Activated T-cell treated with anti-CD3 and anti-CD28 coated beads, Interleukin-2, amount 50 U/mL, for 4 hours (primary cell): ENCODE data around the gene HDAC9. TPM values are rescaled to one million over a fixed set of nuclear protein-coding genes. Genes with fewer than 3 reads are reported as not detected.
A peak's percentile ranks its signal among the peaks of the same experiment; 100 is the strongest.

ENCODE experiments used
- ATAC-seq, 2 donors: fragments of 200-7000 bp; cut with Tn5 transposase; one replicate each; pipeline ENCODE4 v1.10.0; 2021
- DNase-seq: peaks from one replicate; pipeline ENCODE4 v3.0.0-alpha.2; 2020
- H3K27me3 Mint-ChIP-seq: one replicate; pipeline ENCODE4 v1.8.0; 2021; ENCODE audit warnings: low read depth, mixed read lengths
- H3K36me3 Mint-ChIP-seq: one replicate; pipeline ENCODE4 v1.8.0; 2022; ENCODE audit warnings: mixed read lengths; ENCODE audit not compliant: insufficient read depth
- H3K4me1 Mint-ChIP-seq: one replicate; pipeline ENCODE4 v1.8.0; 2021; ENCODE audit warnings: low read depth, mixed read lengths
- H3K4me3 Mint-ChIP-seq: one replicate; pipeline ENCODE4 v1.8.0; 2021; ENCODE audit warnings: mild to moderate bottlenecking, moderate library complexity, mixed read lengths
- H3K9me3 Mint-ChIP-seq: one replicate; pipeline ENCODE4 v1.8.0; 2021; ENCODE audit warnings: mixed read lengths
- total RNA-seq, 3 donors: library from RNA; stranded (reverse); gene quantifications; one replicate each; pipeline ENCODE4 v1.2.1, GENCODE V29; 2021

The HDAC9 gene
- total RNA-seq, 3 donors from 2014 or later: 0.40 to 3.0 (median 0.74) TPM

DNA sequence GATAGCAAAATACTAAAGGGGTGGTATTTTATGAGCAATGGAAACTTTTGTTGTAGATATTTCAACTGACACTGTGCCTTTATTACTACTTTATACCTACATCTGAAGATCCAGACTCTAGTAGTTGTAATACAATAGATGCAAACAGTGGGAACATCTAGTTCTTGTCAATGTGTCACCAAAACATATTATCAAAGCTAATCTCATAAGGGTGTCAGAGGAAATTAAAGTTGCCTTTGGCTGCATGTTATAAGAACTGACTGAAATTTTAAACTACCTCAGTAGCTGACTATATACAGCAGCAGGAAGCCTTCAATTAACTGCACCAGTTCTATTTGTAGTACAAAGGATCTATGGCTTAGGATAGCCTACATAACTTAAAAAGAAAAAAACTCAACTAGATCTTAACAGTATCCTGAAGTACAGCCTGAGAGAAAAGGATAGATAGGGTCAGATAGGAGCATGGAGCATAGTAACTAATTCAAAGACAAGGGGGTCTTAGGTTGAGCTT is 30.9 kb downstream of the HDAC9 start:
- no peak for DNase-seq

GRCh38 chr7:18529239-18529638 is 33.7 kb downstream of the HDAC9 start:
- Mint-ChIP-seq H3K9me3 (no peaks in the 10 kb centered on the region), H3K4me3 (no peak overlapping the region), H3K27me3 (no peaks in the 10 kb centered on the region), H3K36me3 (no peaks in the 10 kb centered on the region), H3K4me1 (peaks cover 3% of the 10 kb centered on the region)
- ATAC-seq: no peak
- no peak for DNase-seq

More for the DNA sequence above, 30.9 kb downstream of the HDAC9 start:
- no peak for ATAC-seq
- H3K36me3 Mint-ChIP-seq: no peaks in the 10 kb centered on the region
- H3K9me3 Mint-ChIP-seq: peaks cover 3% of the 10 kb centered on the region
- H3K4me1 Mint-ChIP-seq: no peaks in the 10 kb centered on the region
- no peaks in the 10 kb centered on the region for H3K27me3 Mint-ChIP-seq
- no peak overlapping the region for H3K4me3 Mint-ChIP-seq

DNA sequence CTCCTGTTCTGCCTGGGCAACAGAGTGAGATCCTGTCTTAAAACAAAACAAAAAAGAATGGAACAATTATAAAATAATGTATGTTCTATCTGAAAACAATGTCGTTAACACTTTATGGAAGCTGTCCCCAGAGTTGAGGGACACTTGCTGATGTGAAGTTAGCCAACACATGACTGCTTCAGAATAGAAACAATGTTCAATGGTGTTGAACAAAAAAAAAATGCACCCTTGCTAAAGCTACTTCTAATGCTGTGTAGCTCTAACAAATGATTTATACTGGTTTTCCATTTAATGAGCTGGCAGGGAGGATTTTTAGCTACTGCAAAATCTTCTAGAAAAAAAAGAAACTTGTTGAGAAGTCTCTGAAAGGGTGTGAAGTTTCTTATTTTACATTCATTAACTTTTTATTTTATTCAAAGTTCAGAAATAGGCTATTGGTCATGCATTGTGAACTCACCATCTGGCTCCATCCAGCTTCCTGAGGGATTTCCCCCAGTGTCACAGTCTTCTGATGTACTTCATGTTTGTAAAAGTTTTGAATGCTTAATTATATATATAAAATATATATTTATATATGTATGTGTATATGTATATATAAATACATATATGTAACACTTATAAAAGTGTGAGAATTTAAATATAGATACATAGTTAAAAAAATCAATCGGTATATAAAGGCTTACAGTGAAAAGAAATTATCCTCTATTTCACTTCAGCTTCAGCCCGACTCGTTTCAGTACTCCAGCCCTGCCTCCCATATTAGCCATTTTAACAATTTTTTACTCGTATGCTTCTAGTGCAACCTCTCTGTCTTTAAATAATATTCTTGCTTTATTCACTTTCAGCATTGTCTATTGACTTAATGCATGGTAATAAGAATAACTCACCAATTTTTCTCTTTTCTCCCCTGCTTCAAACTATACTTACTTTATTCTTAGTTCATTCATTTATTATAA is 35.0 kb downstream of the HDAC9 start:
- no peak for DNase-seq
- Mint-ChIP-seq H3K4me1 (peaks cover 3% of the 10 kb centered on the region), H3K9me3 (no peaks in the 10 kb centered on the region), H3K27me3 (no peaks in the 10 kb centered on the region), H3K36me3 (no peaks in the 10 kb centered on the region), H3K4me3 (no peak overlapping the region)
- ATAC-seq: no peak

- no peaks in the 10 kb centered on the region for H3K27me3 Mint-ChIP-seq
- H3K4me1 Mint-ChIP-seq: peaks cover 3% of the 10 kb centered on the region
- DNase-seq (no peak), ATAC-seq (no peak)
- no peaks in the 10 kb centered on the region for H3K36me3 Mint-ChIP-seq
- no peak overlapping the region for H3K4me3 Mint-ChIP-seq
- H3K9me3 Mint-ChIP-seq: no peaks in the 10 kb centered on the region
Measured at GRCh38 chr7:18531539-18531938, 36.0 kb downstream of the HDAC9 start.

GRCh38 chr7:18532813-18533212 is 37.3 kb downstream of the HDAC9 start:
- Mint-ChIP-seq H3K4me3 (no peak overlapping the region), H3K9me3 (no peaks in the 10 kb centered on the region), H3K27me3 (no peaks in the 10 kb centered on the region), H3K4me1 (peaks cover 3% of the 10 kb centered on the region), H3K36me3 (no peaks in the 10 kb centered on the region)
- DNase-seq: no peak
- ATAC-seq: no peak

DNA sequence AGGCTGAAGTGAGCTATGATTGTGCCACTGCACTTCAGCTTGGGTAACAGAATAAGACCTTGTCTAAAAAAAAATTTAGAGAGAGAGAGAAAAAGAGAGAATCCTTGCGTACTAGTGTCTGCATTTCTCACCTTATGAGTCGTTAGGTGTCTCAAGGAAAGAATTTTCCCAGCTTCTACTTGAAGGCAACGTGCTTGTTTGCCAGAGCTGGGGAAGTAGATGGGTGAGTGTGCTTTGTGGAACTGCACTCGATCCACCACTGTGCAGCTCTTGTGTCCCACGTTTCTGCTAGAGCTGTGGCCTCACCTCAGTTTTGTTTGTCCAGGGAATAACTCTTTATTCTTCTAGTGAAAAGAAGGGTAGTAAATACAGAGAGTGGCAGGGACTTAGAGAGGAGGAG is 38.9 kb downstream of the HDAC9 start:
- ATAC-seq (no peak), DNase-seq (no peak)
- Mint-ChIP-seq H3K27me3 (no peaks in the 10 kb centered on the region), H3K4me3 (no peak overlapping the region), H3K4me1 (peaks cover 8% of the 10 kb centered on the region), H3K36me3 (no peaks in the 10 kb centered on the region), H3K9me3 (no peaks in the 10 kb centered on the region)

GRCh38 chr7:18535810-18536415 is 40.4 kb downstream of the HDAC9 start:
- H3K9me3 Mint-ChIP-seq: no peaks in the 10 kb centered on the region
- peaks cover 8% of the 10 kb centered on the region for H3K4me1 Mint-ChIP-seq
- ATAC-seq (no peak), DNase-seq (no peak)
- H3K27me3 Mint-ChIP-seq: no peaks in the 10 kb centered on the region
- H3K4me3 Mint-ChIP-seq: no peak overlapping the region
- H3K36me3 Mint-ChIP-seq: no peaks in the 10 kb centered on the region

DNA sequence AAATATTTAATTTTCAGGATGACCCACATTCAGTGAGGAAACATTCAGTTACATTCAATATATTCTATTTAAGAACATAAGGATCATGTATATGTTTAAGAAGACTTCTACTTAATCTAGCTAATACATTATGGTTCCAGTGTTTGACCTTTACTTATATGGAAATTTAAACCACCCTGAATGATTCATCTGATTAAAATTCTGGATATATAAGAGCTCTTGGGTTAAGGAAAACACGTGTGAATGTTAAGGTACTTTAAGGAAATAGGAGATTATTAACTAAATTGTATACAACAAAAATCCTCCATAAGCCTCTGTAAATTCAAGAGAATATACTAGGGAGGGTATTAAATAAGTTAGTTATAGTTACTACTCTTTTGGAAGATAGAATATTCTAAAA is 40.9 kb downstream of the HDAC9 start:
- no peak for DNase-seq
- H3K9me3 Mint-ChIP-seq: no peaks in the 10 kb centered on the region
- no peaks in the 10 kb centered on the region for H3K27me3 Mint-ChIP-seq
- no peak overlapping the region for H3K4me3 Mint-ChIP-seq
- peaks cover 8% of the 10 kb centered on the region for H3K4me1 Mint-ChIP-seq
- H3K36me3 Mint-ChIP-seq: no peaks in the 10 kb centered on the region
- ATAC-seq: no peak

DNA sequence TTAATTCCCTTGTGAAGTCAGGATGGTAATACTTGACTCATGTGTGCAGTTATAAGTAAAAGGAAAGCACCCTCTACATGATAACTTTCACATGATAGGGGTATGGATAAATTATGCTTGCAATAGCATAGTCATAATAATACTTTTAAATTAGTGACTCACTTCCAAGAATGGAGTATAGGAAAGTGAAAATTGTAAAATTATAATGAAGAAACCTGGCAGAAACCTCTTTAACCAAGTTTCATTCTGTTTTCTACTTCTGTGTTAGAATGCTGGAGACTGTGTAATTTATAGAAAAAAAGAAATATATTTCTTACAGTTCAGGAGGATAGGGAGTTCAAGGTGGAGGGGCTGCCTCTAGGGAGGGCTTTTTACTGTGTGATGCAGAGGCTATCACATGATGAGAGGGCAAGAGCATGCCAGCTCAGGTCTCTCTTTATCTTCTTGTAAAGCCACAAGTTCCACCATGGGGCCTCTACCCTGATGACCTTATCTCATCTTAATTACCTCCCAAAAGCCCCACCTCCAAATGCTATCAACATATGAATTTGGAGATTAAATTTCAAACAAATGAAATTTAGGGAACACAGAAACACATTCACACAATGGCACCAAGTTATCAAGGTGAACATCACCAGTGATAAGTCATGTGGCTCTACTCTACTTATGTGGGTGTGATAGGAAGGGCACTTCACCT is 43.2 kb downstream of the HDAC9 start:
- H3K9me3 Mint-ChIP-seq: no peaks in the 10 kb centered on the region
- DNase-seq (no peak), ATAC-seq (peak; percentile 71 to 84)
- H3K27me3 Mint-ChIP-seq: no peaks in the 10 kb centered on the region
- H3K4me1 Mint-ChIP-seq: peaks cover 5% of the 10 kb centered on the region
- no peaks in the 10 kb centered on the region for H3K36me3 Mint-ChIP-seq
- no peak overlapping the region for H3K4me3 Mint-ChIP-seq

GRCh38 chr7:18540396-18540795 is 44.8 kb downstream of the HDAC9 start:
- H3K9me3 Mint-ChIP-seq: no peaks in the 10 kb centered on the region
- peaks cover 5% of the 10 kb centered on the region for H3K4me1 Mint-ChIP-seq
- H3K36me3 Mint-ChIP-seq: no peaks in the 10 kb centered on the region

GRCh38 chr7:18541181-18541870 is 45.8 kb downstream of the HDAC9 start:
- Mint-ChIP-seq H3K9me3 (no peaks in the 10 kb centered on the region), H3K4me3 (no peak overlapping the region), H3K36me3 (no peaks in the 10 kb centered on the region), H3K4me1 (peaks cover 5% of the 10 kb centered on the region), H3K27me3 (no peaks in the 10 kb centered on the region)
- ATAC-seq (no peak), DNase-seq (no peak)

More at GRCh38 chr7:18540396-18540795, 44.8 kb downstream of the HDAC9 start:
- ATAC-seq: no peak
- no peaks in the 10 kb centered on the region for H3K27me3 Mint-ChIP-seq
- no peak overlapping the region for H3K4me3 Mint-ChIP-seq
- no peak for DNase-seq

DNA sequence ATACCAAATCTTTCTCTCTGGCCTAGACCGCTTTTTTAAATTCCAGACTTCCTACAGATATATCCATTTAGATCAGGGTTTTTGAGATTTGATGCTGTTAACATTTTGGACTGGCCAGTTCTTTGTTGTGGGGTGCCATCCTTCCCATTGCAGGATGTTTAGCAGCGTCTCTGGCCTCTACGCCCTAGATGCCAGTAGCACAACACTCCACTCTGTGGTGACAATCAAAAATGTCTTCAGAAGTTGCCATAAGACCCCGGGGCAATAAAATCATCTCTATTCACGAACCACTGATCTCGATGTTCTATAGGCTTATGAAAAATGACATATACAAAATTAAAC is 46.3 kb downstream of the HDAC9 start:
- no peak for ATAC-seq
- peaks cover 5% of the 10 kb centered on the region for H3K4me1 Mint-ChIP-seq
- no peaks in the 10 kb centered on the region for H3K9me3 Mint-ChIP-seq
- DNase-seq: no peak
- no peaks in the 10 kb centered on the region for H3K36me3 Mint-ChIP-seq
- no peaks in the 10 kb centered on the region for H3K27me3 Mint-ChIP-seq
- H3K4me3 Mint-ChIP-seq: no peak overlapping the region

- ATAC-seq (no peak), DNase-seq (no peak)
- Mint-ChIP-seq H3K27me3 (no peaks in the 10 kb centered on the region), H3K4me1 (no peaks in the 10 kb centered on the region), H3K9me3 (no peaks in the 10 kb centered on the region), H3K36me3 (no peaks in the 10 kb centered on the region), H3K4me3 (no peak overlapping the region)
Measured at GRCh38 chr7:18546576-18546975, 51.0 kb downstream of the HDAC9 start.
